ENCODE results near the gene MTUS2.

The MTUS2 gene

GRCh38 chr13:29310806-29311205 is 490.7 kb downstream of the MTUS2 start:
- no peak overlapping the region for H3K4me3 ChIP-seq (replicated peaks; ENCODE audit: insufficient read depth, low read length)
- no peak for DNase-seq (ENCODE audit: low read depth in 1 of 2, low spot score in 1 of 2)
- no peak for TF ChIP-seq GABPA (IDR thresholded peaks at IDR 0.05; ENCODE audit: low read depth)
- TF ChIP-seq SPI1 (IDR thresholded peaks at IDR 0.05; ENCODE audit: borderline replicate concordance, low read depth) = no peak
- TF ChIP-seq POLR2AphosphoS5 (IDR thresholded peaks at IDR 0.05; ENCODE audit: low read depth) = no peak
- no peak for TF ChIP-seq CTCF (IDR thresholded peaks at IDR 0.05; ENCODE audit: insufficient read depth, low read length)
- TF ChIP-seq REST (IDR thresholded peaks at IDR 0.05; ENCODE audit: insufficient replicate concordance, low read depth) = no peak
- peaks cover 7% of the 10 kb centered on the region for H3K27me3 ChIP-seq (ENCODE audit: insufficient read depth, poor library complexity, severe bottlenecking)
- H3K27ac ChIP-seq (replicated peaks) = no peak overlapping the region

- peaks cover 15% of the 10 kb centered on the region for H3K27me3 ChIP-seq (ENCODE audit: insufficient read depth, poor library complexity, severe bottlenecking)
- H3K4me3 ChIP-seq (replicated peaks; ENCODE audit: insufficient read depth, low read length) = no peak overlapping the region
- no peak for DNase-seq (ENCODE audit: low read depth in 1 of 2, low spot score in 1 of 2)
- H3K27ac ChIP-seq (replicated peaks) = no peak overlapping the region
- TF ChIP-seq POLR2AphosphoS5 (IDR thresholded peaks at IDR 0.05; ENCODE audit: low read depth) = no peak
Observed at GRCh38 chr13:29315847-29316246, 495.7 kb downstream of the MTUS2 start.

GRCh38 chr13:29317828-29318227 is 497.7 kb downstream of the MTUS2 start:
- Histone ChIP-seq H3K4me3 (replicated peaks; ENCODE audit: insufficient read depth, low read length) (no peak overlapping the region), H3K27ac (replicated peaks) (no peak overlapping the region), H3K27me3 (ENCODE audit: insufficient read depth, poor library complexity, severe bottlenecking) (peaks cover 18% of the 10 kb centered on the region)
- no peak for TF ChIP-seq CTCF (IDR thresholded peaks at IDR 0.05; ENCODE audit: insufficient read depth, low read length)
- TF ChIP-seq POLR2AphosphoS5 (IDR thresholded peaks at IDR 0.05; ENCODE audit: low read depth) = no peak
- no peak for DNase-seq (ENCODE audit: low read depth in 1 of 2, low spot score in 1 of 2)

GRCh38 chr13:29318741-29319140 is 498.6 kb downstream of the MTUS2 start:
- DNase-seq (ENCODE audit: low read depth in 1 of 2, low spot score in 1 of 2) = no peak
- Histone ChIP-seq H3K27ac (replicated peaks) (no peak overlapping the region), H3K4me3 (replicated peaks; ENCODE audit: insufficient read depth, low read length) (no peak overlapping the region), H3K27me3 (ENCODE audit: insufficient read depth, poor library complexity, severe bottlenecking) (peaks cover 11% of the 10 kb centered on the region)
- TF ChIP-seq SPI1 (IDR thresholded peaks at IDR 0.05; ENCODE audit: borderline replicate concordance, low read depth) = no peak
- no peak for TF ChIP-seq REST (IDR thresholded peaks at IDR 0.05; ENCODE audit: insufficient replicate concordance, low read depth)
- TF ChIP-seq GABPA (IDR thresholded peaks at IDR 0.05; ENCODE audit: low read depth) = no peak
- TF ChIP-seq POLR2AphosphoS5 (IDR thresholded peaks at IDR 0.05; ENCODE audit: low read depth) = no peak
- no peak for TF ChIP-seq CTCF (IDR thresholded peaks at IDR 0.05; ENCODE audit: insufficient read depth, low read length)

Measured in HL-60 (cell line).